OCI-LY3 (cell line): ENCODE measurements around the gene LZTFL1.

ENCODE experiments used
- EZH2phosphoT487 ChIP-seq: fragments of 200-600 bp; shearing (Covaris generic); IDR thresholded peaks from 2 replicates; pipeline ENCODE4 v1.6.1; 2018; ENCODE audit warnings: antibody characterized with exemption, mixed run types, low read depth
- TF ChIP-seq, protein P1 (sequence below): fragments of 200-600, 300-600 bp; sonication (generic); IDR thresholded peaks from 2 replicates; pipeline ENCODE4 v1.5.1; 2014; ENCODE audit warnings: antibody characterized with exemption, low read length, low read depth

DNA sequence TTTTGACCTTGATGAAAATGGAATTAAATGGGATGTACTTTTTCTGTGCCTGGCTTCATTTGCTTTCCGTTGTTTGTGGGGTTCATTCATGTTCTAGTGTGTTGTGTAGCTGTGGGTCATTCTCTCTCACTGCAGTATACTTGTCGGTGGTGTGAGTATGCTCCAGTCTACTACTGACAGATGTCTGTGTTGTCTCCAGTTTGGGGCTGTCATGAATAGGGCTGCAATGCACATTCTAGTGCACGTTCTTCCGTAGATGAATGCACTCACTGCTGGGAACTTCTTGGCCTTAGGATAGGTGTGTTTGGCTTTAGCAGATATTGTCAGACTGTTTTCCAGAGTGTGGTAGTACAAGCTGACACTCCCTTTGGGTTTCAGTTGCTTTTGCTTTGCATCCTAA is 43.9 kb downstream of the LZTFL1 start:
- TF ChIP-seq, protein P1, sequence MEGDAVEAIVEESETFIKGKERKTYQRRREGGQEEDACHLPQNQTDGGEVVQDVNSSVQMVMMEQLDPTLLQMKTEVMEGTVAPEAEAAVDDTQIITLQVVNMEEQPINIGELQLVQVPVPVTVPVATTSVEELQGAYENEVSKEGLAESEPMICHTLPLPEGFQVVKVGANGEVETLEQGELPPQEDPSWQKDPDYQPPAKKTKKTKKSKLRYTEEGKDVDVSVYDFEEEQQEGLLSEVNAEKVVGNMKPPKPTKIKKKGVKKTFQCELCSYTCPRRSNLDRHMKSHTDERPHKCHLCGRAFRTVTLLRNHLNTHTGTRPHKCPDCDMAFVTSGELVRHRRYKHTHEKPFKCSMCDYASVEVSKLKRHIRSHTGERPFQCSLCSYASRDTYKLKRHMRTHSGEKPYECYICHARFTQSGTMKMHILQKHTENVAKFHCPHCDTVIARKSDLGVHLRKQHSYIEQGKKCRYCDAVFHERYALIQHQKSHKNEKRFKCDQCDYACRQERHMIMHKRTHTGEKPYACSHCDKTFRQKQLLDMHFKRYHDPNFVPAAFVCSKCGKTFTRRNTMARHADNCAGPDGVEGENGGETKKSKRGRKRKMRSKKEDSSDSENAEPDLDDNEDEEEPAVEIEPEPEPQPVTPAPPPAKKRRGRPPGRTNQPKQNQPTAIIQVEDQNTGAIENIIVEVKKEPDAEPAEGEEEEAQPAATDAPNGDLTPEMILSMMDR: no peak
- no peak for TF ChIP-seq EZH2phosphoT487
